SK-N-SH (cell line): ENCODE results near the gene SHC3.

Experiments used
- ELF1 ChIP-seq: IDR thresholded peaks from 2 replicates; pipeline ENCODE4 v1.4.0; 2012
- JUND ChIP-seq: IDR thresholded peaks from 2 replicates; pipeline ENCODE4 v1.4.0; 2012
- POLR2AphosphoS5 ChIP-seq: IDR thresholded peaks from 2 replicates; pipeline ENCODE4 v1.6.1; 2012; ENCODE audit warnings: low read depth, low read length
- RCOR1 ChIP-seq: fragments of 150-350 bp; IDR thresholded peaks from 2 replicates; pipeline ENCODE4 v1.6.1; 2017; ENCODE audit warnings: antibody characterized with exemption, low read length
- SIN3A ChIP-seq: IDR thresholded peaks from 2 replicates; pipeline ENCODE4 v1.6.1; 2012; ENCODE audit warnings: low read depth, mild to moderate bottlenecking, low read length, moderate library complexity, borderline replicate concordance
- SMC3 ChIP-seq: IDR thresholded peaks from 2 replicates; pipeline ENCODE4 v1.6.1; 2012; ENCODE audit warnings: low read depth, low read length, improper control_type of control experiment
- TEAD4 ChIP-seq: IDR thresholded peaks from 2 replicates; pipeline ENCODE4 v1.4.0; 2012; ENCODE audit warnings: mild to moderate bottlenecking, borderline replicate concordance; ENCODE audit not compliant: insufficient read depth
- TF ChIP-seq, protein P1 (sequence below): fragments of 150-350 bp; IDR thresholded peaks from 2 replicates; pipeline ENCODE4 v1.6.1; 2017; ENCODE audit warnings: antibody characterized with exemption, low read length, low read depth, borderline replicate concordance
- TF ChIP-seq, protein P2 (sequence below): fragments of 200-600 bp; sonication (generic); IDR thresholded peaks from 2 replicates; pipeline ENCODE4 v1.6.1; 2017; ENCODE audit warnings: antibody characterized with exemption, mild to moderate bottlenecking, moderate library complexity

GRCh38 chr9:88979791-88980190, 198.8 kb downstream of the SHC3 start:
- TF ChIP-seq ELF1 (no peak), JUND (no peak), SMC3 (no peak), RCOR1 (no peak), TEAD4 (no peak), POLR2AphosphoS5 (no peak), SIN3A (no peak)
- TF ChIP-seq, protein P1, sequence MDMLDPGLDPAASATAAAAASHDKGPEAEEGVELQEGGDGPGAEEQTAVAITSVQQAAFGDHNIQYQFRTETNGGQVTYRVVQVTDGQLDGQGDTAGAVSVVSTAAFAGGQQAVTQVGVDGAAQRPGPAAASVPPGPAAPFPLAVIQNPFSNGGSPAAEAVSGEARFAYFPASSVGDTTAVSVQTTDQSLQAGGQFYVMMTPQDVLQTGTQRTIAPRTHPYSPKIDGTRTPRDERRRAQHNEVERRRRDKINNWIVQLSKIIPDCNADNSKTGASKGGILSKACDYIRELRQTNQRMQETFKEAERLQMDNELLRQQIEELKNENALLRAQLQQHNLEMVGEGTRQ, result no peak
- TF ChIP-seq, protein P2, sequence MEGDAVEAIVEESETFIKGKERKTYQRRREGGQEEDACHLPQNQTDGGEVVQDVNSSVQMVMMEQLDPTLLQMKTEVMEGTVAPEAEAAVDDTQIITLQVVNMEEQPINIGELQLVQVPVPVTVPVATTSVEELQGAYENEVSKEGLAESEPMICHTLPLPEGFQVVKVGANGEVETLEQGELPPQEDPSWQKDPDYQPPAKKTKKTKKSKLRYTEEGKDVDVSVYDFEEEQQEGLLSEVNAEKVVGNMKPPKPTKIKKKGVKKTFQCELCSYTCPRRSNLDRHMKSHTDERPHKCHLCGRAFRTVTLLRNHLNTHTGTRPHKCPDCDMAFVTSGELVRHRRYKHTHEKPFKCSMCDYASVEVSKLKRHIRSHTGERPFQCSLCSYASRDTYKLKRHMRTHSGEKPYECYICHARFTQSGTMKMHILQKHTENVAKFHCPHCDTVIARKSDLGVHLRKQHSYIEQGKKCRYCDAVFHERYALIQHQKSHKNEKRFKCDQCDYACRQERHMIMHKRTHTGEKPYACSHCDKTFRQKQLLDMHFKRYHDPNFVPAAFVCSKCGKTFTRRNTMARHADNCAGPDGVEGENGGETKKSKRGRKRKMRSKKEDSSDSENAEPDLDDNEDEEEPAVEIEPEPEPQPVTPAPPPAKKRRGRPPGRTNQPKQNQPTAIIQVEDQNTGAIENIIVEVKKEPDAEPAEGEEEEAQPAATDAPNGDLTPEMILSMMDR, result no peak
